Activated CD4-positive, alpha-beta T cell treated with anti-CD3 and anti-CD28 coated beads, Interleukin-2, Interleukin-6, amounts not matched to agents 100 ng/mL and 50 ng/mL, durations not matched to agents 16 hours and 8 hours (primary cell): ENCODE results near the gene TOX2.

Experiments
- DNase-seq: peaks from one replicate; pipeline ENCODE4 v3.0.0-alpha.2; 2020

Gene TOX2

GRCh38 chr20:44083220-44083933 is 168.7 kb downstream of the TOX2 start:
- no peak for DNase-seq

GRCh38 chr20:44084439-44084838 is 169.8 kb downstream of the TOX2 start:
- no peak for DNase-seq

DNA sequence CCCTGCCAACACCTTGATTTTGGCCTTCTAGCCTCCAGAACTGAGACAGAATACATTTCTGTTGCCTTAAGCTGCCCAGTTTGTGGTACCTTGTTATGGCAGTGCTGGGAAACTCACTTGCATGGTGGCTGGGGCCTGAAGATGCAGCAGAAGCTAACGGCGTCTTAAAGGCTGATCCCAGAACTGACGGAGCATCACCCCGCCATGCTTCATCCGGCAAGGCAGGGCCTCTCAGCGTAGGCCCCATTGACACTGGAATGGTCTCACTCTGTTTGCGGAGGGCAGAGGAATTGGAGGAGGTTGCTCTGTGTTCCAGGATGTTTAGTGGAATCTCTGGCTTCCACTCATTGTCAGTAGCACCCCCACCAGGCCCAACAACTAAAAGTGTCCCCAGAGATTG is 170.2 kb downstream of the TOX2 start:
- no peak for DNase-seq

GRCh38 chr20:44085616-44086434 is 171.2 kb downstream of the TOX2 start:
- no peak for DNase-seq

GRCh38 chr20:44087051-44087856 is 172.6 kb downstream of the TOX2 start:
- no peak for DNase-seq

GRCh38 chr20:44087857-44088120 is 173.1 kb downstream of the TOX2 start:
- no peak for DNase-seq

DNA sequence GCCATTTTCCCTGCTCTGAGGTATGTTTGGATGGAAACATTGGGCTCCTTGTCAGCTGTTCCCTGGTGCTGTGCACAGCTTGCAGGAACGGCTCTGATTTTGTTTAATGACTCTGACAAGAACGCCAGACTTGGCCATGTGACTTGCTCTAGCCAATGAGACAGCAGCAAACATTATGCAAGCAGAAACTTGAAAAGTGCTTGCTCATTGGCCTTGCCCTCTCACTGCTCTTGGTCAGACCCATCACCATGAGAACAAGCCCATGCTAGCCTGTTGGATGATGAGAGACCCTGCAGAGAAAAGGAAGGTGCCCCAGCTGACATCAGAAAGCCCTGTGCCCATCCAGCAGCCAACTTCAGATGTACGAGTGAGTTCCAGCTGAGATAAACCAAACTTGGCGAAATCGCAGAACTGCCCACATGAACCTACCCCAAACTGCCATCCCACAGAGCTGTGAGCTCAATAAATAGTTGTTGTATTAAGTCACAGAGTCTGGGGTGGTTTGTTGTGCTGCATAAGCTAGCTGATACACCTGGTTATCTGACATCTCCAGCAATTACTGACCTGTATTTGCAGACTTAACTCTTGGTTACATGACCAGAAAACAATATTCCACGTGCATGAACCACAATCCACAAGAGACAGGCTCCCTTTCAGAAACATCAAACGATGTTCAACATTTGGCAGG is 175.5 kb downstream of the TOX2 start:
- DNase-seq: peak; percentile 30

DNA sequence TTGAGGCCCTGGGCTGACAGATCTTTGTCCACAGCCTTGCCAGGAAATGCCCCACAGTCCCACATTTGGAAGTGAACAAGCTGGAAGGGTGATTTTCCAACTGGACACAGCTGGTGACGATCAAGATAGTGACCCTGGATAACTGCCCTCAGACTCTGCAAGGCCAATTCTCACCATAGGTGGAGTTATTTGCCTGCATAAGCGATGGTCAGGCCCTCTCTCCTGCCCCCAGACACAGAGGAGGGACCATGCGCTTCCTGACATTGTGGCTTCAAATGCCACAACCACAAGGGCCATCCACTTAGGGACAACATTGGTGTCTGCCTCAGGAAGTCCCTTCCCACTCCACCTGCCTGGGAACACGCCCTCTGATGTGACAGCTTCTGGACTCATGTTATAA is 176.4 kb downstream of the TOX2 start:
- DNase-seq: no peak

GRCh38 chr20:44092551-44093248 is 178.0 kb downstream of the TOX2 start:
- peak; percentile 50 for DNase-seq

- no peak for DNase-seq
These were observed 178.6 kb downstream of the TOX2 start for GRCh38 chr20:44093249-44093582.

GRCh38 chr20:44095831-44096230 is 181.2 kb downstream of the TOX2 start:
- no peak for DNase-seq

DNA sequence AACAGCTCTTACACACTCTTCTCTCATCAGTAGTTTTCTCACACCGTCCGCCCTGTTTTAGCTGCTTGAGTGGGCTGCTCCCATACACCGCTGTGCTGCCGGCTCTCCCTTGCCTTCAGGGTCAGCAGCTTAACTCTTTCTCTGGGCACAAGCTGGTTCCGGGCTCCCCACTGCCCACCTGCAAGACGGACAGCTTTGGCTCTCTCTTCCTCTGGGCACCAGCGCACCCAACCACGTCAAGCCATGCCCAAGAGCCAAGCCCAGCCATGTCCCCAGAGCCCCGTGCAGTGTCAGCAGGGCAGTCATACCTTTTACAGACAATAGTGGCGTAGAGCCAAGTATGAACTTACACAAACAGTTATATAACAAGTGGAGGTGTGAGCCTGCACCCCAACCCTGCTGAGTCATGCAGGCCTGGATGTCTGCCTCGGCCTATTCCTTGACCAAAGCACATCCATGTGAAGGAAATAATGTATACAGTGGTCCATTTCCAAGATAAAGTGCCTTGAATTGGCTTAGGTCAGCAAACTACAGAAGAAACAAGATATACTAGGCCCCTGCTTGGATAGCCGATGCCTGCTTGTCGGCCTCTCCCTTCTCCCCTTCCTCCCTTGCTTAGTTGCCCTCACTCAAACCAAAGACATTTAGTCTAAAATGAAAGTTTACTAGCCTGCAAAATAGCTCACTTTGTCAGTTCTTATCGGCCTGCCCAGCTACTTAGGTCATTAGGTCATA is 183.0 kb downstream of the TOX2 start:
- DNase-seq: no peak

- no peak for DNase-seq
These were observed 183.6 kb downstream of the TOX2 start for GRCh38 chr20:44098256-44098630.

- DNase-seq: no peak
These were observed 184.0 kb downstream of the TOX2 start for GRCh38 chr20:44098657-44099056.

- DNase-seq: no peak
These were observed 185.2 kb downstream of the TOX2 start for GRCh38 chr20:44099832-44100231.

GRCh38 chr20:44102582-44102981 is 187.9 kb downstream of the TOX2 start:
- no peak for DNase-seq

- DNase-seq: no peak
These were observed 190.3 kb downstream of the TOX2 start for GRCh38 chr20:44104798-44105517.

DNA sequence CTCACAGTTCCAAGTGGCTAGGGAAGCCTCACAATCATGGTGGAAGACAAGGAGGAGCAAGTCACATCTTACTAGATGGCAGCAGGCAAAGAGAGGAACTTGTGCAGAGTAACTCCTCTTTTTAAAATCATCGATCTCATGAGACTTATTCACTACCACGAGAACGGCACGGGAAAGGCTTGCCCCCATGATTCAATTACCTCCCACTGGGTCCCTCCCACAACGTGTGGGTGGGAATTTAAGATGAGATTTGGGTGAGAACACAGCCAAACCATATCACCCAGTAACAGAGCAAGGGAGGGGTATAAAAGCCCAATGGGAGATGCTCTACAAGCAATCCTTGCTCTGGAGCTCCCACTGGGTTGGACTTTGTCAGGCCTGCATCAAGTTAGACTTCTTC is 192.0 kb downstream of the TOX2 start:
- DNase-seq: no peak

GRCh38 chr20:44109951-44110361 is 195.3 kb downstream of the TOX2 start:
- no peak for DNase-seq

DNA sequence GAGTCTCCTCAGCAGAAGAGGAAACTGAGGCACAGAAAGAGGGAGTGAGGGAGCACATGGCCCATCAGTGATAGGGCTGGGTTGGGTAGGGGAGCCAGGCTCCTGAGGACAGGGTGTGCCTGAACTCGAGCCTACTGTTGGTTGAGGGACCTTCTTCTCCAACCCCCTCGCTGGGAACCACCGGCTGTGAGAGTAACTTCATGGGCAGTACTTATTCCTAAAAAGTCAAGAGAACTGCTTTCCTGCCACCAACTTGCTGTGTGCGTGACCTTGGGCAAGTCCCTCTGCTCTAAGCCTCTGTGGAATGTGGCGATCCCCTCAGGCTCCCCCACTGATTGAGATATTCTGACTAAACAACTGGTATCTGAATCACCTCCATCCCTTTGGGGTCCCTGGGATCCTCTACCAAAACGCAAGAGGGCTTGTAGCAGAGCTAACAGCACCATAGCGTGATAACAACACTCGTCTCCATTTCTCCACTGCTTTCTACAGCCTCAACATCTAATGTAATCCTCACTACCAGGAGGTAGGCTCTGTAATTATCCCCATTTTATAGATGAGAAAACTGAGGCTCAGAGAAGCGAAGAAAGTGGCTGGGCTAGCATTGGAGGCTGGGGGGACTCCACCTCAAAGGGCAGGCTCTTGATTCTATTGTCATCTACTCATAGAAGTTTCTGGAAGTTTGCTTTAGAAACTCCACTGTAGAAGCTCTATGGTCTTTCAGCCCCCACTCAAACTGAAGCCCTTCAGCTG is 196.3 kb downstream of the TOX2 start:
- DNase-seq: no peak
